Vagina (tissue), 2 donors: ENCODE measurements around the gene ATP8B3.

Source experiments
- POLR2A ChIP-seq, 2 donors: fragments of 450-650 bp; IDR thresholded peaks; one replicate each; pipeline ENCODE4 v1.6.1; 2017; ENCODE audit warnings: antibody characterized with exemption in 2 of 2, mild to moderate bottlenecking in 2 of 2, moderate library complexity in 2 of 2
- TF ChIP-seq, protein P1 (sequence below), 3 experiments: fragments of 450-650 bp in 2 of 3; fragments of 200-600 bp in 1 of 3; sonication (generic) in 1 of 3; IDR thresholded peaks; one replicate each; pipeline ENCODE4 v1.5.1; 2017 to 2019; ENCODE audit warnings: antibody characterized with exemption in 3 of 3, mild to moderate bottlenecking in 2 of 3, moderate library complexity in 2 of 3

DNA sequence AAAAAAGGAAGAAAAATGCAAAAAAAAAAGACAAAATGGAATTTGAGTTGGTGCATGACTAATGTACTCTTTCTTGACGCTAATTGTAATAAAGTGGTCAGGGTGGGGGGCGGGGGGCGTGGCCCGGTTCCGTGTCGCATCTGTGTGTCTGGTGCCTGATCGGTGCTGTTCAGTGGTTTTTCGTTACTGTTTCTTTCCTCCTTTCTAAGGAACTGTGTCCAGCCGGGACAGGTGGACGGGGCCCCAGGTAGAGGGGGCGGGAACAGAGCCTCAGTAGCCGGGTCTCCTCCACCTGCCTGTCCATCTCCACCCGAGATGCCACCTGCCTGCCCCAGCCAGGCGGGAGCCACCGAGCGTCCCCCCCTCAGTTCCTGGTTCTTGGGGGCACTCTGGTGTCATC is 32.5 kb downstream of the ATP8B3 start:
- TF ChIP-seq POLR2A (IDR thresholded peaks at IDR 0.05), result no peak
- TF ChIP-seq, protein P1, sequence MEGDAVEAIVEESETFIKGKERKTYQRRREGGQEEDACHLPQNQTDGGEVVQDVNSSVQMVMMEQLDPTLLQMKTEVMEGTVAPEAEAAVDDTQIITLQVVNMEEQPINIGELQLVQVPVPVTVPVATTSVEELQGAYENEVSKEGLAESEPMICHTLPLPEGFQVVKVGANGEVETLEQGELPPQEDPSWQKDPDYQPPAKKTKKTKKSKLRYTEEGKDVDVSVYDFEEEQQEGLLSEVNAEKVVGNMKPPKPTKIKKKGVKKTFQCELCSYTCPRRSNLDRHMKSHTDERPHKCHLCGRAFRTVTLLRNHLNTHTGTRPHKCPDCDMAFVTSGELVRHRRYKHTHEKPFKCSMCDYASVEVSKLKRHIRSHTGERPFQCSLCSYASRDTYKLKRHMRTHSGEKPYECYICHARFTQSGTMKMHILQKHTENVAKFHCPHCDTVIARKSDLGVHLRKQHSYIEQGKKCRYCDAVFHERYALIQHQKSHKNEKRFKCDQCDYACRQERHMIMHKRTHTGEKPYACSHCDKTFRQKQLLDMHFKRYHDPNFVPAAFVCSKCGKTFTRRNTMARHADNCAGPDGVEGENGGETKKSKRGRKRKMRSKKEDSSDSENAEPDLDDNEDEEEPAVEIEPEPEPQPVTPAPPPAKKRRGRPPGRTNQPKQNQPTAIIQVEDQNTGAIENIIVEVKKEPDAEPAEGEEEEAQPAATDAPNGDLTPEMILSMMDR (IDR thresholded peaks at IDR 0.05), result no peak
